RPMI8226 (cell line): ENCODE measurements around the gene SERPINH1.

Source experiments
- DNase-seq: peaks from one replicate; pipeline ENCODE4 v3.0.0-alpha.2; 2015

Gene SERPINH1

GRCh38 chr11:75533896-75534258 lies 28.2 kb upstream of the SERPINH1 start:
- no peak for DNase-seq

DNA sequence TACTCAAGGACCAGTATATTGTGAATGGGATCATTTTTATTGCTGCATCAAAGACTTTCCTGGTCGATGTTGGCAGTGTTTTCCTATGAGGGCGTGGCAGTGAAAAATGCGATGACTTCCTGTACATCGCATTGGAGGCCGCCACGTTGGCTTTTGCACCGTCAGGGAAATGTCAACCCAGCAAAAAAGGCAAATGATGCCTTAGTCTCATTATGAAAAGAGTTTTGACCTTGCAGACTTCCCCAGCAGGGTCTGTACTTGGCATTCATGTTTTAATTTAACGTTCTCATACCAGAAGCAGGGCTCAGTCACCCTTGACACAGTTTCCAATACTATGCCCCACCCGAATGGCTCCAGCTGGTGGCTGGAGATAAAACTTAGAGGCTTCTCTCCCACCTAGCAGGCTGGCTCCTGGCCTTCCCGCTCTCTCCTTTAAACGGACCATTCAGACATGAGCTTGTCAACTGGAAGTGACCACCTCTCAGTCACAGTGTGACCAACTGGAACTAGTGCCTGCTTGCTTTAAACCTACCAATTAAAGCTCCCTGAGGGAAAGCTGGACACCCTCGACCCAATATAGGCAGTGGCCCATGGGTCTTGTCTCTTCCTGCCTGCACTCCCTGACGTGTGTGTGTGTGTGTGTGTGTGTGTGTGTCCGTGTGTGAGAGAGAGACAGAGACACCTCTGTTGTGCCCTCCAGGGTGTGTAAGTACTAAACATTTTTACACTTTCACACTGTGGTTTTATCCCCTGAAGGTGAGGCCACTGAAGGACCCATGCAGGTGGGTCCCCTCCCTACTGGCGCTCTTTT lies 27.6 kb upstream of the SERPINH1 start:
- peak; percentile 71 for DNase-seq

DNA sequence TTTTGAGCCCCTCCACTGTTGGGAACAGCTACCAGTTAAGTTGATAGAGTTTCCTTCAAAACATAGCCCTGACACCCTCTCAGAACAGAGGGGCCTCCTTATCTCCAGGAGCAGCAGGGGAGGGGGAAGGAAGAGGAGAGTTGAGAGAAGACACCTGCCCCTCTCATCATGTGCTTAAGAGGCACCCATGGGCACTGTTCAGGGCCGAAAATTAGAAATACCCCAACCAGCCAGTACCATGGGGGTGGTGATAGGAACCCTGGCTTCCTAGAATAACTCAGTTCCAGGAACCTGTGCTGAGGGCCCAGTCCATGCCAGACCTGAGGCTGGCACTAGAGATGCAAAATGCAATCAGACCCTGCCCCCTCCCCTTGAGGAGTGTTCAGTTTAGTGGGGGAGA lies 27.0 kb upstream of the SERPINH1 start:
- no peak for DNase-seq

GRCh38 chr11:75536786-75537641 lies 25.0 kb upstream of the SERPINH1 start:
- DNase-seq, result peak; percentile 64

- no peak for DNase-seq
These were observed 24.3 kb upstream of the SERPINH1 start for GRCh38 chr11:75537740-75538139.

GRCh38 chr11:75538150-75538942 lies 23.7 kb upstream of the SERPINH1 start:
- peak; percentile 62 for DNase-seq

- no peak for DNase-seq
These were observed 22.4 kb upstream of the SERPINH1 start for GRCh38 chr11:75539459-75540334.

- DNase-seq, result no peak
These were observed 20.6 kb upstream of the SERPINH1 start for GRCh38 chr11:75541193-75542087.

DNA sequence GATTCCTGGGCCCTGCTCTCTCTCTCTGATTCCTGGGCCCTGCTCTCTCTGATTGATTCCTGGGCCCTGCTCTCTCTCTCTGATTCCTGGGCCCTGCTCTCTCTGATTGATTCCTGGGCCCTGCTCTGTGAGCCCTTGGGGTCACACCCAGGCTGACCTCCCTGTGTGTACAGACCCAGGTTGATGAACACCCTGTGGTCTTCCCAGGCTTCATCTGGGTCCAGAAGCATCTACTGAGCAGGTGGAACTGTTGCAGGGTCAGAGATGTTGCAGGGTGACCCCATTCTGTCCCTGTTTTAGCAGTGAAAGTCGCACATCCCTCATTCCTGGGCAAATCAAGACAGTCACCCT lies 20.0 kb upstream of the SERPINH1 start:
- DNase-seq, result no peak

DNA sequence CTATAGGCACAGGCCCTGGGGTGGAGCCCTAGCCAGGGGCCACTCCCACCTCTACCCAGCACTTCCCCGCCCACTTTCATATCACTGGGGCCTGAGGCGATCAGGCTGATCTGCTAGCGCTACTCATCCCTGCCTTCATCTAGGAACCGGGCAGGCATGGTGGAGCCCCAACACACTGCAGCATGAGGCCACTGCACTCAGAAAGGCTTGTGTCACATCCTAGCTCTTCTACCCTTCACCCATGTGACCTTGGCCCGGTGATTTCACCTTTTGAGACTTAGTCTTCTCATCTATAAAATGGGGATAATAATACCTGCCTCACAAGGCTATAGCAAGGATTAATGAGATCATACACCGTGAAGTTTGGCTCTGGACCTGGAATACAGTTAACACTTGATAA lies 18.2 kb upstream of the SERPINH1 start:
- DNase-seq, result peak; percentile 50

DNA sequence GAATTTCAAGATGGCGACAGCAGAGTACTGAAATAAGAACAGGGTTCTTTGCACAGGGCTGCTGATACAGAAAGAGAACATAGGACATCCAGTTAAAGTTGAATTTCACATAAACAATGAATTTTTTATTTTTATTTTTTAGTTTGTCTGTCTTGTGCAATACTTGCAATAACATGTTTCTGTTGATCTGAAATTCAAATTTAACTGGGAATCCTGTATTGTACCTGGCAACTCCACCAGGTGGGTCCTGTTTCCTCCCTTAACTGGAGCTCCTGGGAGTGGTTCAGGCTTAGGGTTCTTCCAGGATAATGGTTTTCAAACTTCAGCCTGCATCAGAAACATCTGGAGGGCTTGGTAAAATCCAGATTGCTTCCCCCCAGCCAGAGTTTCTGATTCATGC lies 14.9 kb upstream of the SERPINH1 start:
- DNase-seq, result no peak

GRCh38 chr11:75547617-75548058 lies 14.4 kb upstream of the SERPINH1 start:
- peak; percentile 62 for DNase-seq

DNA sequence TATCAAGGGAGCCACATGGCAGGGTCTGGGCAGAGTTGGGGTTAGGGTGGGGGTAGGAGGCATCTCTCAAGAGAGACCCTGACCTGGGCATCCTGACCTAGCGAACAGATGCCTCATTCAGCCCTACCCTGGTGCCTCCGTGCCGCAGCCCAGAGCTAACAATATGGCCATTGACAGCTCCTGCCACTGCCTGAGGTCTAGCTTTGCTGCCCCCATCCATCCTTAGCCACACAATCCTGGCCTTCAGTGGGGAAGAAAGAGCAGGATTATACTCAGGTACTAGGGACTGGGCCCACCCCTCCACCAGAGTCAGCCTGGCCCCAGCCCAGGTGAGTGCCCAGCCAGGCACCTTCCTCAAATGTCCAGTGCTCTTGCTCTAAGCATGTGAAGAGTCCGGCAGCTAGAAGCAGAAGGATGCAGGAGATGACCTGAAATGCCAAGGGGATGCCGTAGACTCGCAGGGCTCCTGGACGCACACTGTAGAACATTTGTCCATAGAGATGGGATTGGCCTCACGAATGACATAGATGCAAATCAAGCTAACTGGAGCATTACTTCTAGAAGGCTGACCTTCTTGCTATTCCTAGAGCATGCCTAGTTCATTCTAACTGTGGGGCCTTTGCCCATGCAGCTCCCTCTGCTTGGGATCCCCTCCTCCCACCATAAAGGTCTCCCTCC lies 13.3 kb upstream of the SERPINH1 start:
- no peak for DNase-seq

DNA sequence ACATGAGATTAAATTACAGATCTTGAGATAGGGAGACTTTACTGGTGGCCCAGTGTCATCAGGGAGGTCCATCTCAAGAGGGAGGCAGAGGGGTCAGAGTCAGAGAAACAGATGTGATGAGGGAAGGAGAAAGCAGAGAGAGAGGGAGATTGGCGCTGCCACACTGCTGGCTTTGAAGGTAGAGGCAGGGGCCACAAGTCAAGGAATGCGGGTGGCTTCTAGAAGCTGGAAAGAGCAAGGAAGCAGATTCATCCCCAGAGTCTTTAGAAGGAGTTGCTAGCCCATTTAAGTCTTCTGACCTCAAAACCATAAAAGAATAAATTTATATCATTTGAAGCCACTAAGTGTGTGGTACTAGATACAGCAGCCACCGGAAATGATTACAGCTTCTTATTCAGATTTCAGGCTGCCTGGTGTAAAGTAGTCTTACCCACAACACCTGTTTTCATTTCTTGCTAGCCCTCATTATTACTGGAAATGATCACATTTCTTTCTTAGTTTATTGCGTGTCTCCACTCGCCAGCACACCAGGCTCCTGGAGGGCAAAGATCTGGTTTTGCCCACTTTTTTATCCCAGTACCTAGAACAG lies 12.6 kb upstream of the SERPINH1 start:
- no peak for DNase-seq

- no peak for DNase-seq
These were observed 8.9 kb upstream of the SERPINH1 start for GRCh38 chr11:75553182-75553581.

DNA sequence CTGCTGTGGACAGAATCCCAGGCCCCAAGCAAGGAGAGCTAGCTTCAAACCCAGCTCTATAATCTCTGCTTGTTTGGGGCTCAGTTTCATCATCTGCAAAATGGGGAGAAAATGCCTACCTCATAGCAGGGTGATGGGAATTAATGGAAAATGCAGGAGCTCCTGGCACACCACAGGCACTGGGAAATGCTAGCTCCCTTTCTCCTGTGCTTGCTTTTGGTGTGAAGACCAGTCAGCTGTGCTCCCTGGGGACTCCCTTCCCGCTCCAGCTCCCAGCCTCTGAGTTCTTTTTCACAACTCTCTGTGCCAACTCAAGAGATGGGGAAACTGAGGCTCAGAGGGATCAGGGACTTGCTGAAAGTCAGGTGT lies 8.2 kb upstream of the SERPINH1 start:
- no peak for DNase-seq

DNA sequence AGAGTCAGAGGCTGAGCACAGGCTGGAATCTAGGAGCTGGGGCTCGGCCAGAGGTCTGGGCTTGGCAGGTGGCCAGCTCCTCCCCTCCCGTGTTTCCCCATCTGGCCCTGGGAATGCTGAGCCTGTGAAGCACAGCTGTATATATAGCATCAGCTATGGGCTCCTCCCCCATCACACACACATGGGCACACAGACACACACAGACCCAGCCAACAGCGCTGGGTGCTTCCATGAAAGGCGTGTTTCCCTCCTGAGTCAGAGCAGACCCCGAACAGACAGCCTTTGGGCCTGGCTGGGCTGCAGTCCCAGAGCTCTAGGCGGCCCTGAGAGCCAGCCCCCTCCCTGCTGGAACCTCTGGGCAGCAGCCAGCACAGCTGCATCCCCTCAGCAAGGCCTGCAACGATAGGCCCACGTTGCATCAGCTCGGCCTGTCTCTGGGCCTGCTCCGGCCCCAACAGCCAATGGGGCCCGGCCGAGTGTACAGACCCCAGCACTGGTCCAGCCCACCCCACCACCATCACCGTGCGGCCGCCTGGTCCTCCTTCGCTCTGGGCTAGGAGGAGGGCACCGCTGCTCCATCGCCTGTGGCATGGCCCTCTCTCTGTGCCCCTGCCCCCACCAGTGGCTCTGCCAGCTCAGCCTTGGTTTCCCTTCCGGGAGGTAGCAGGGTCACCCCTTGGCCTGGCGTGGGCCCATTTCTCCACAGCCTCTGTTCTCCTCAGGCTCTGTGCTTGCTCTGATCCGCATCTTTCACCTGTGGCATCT lies 7.6 kb upstream of the SERPINH1 start:
- peak; percentile 92 for DNase-seq

- DNase-seq, result no peak
These were observed 6.8 kb upstream of the SERPINH1 start for GRCh38 chr11:75555079-75555811.

DNA sequence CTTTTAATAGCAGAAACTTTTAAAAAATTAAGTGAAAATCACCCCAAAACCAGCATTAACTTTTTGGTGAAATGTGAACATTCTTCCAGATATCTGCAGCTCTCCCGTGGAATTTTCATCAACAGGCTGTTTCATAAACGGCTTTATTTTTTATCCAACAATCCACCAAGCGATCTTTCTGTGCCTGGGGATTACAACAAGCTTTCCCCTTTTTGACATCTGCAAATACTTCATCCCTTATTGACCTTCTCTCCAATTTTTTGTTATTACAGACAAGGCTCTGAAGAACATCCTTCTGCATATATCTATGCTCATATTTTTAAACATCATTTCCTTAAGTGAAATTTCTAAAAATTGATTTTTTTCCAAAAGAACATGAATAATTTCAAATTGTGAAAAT lies 5.8 kb upstream of the SERPINH1 start:
- no peak for DNase-seq
